ENCODE data around the gene NDUFC1.
"Not testable (repeated sequence)": the region's sequence is repeated elsewhere in the genome, so short reads cannot be mapped to it uniquely, and the experiment has no call there.

The NDUFC1 gene

DNA sequence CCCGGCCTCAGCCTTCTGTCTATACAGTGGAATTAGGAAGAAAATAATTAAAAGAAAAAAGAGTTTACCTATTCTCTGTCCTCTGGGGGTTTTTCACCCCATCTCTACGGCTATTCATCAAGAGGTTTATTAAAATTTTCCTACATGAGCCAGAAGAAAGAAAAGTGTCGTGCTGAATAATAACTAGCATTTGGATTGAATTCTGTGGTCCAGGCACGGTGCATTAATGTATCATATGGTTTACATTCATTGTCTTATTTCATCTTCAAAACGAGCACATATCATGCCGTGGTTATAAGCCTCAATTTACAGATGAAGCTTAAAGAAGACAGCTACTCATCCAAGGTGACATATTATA is 6.4 kb downstream of the NDUFC1 start:
- DNase-seq = no peak

DNA sequence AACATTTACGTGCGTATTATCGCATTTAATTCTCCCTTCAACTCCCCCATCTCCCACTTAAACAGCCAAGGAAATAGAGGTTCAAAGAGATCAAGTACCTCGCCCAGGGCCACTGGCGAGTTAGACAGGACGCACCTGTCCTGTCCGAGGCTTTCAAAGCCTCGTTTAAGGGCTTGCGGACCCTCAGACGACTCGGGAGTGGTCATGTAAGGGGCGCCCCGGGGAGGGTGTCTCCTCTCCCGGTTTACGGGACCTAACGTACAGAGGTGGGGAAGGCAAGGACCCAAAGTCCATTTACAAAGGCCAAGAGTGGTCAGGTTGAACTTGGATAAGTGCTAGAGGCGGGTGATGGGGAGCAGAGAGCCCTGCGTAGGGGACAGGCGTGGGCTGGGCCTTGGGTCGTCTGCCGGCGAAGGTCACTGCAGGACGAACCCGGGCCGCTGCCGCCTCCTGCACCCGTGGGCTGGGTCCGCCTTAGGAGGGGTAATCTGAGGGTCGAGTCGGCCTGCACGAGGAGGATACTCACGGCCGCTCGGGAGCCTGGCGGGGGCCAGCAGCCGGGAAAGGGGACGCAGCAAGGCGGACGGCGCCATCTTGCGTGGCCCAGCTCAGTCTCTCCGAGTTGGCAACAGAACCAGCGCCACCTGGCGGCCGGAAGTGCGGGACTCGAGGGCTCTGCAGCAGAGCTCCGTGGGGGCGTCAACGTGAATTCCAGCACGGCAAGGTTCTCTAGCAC is 6.9 kb downstream of the NDUFC1 start:
- peak; percentile 99 for DNase-seq

DNA sequence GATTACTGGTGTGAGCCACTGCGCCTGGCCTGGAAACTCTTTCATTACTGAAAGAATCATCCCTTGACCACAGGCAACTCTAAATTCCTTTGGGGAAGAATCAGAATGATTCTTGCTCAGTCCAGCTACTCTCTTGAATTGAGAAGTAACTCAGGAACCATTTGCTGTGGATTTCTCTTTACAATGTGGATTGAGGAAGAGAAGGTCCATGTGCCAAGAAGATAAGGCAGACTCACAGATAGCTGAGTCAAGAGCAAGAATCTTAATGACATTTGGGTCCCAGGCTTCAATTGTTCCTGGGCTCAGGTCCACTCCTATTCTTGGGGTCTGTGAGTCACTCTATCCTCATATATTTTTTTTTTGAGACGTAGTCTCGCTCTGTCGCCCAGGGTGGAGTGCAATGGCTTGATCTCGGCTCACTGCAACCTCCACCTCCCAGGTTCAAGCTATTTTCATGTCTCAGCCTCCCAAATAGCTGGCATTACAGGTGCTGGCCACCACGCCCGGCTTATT is 16.0 kb downstream of the NDUFC1 start:
- DNase-seq = no peak

DNA sequence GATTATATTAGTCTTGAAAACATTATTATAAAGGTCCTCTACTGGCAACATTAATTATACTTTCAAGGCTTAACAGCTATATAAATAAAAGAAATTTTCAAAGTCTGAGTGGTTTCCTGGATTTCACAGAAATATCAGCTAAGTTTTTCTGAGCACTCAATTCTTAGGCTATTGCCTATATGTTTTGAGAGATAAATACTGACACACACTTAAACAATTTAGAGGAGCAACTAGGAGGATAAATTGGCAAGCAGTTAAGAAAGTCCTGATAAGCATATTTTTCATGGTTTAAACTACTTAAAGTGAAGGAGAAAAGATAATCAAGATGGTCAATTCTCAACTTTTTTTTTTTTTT is 19.6 kb downstream of the NDUFC1 start:
- no peak for DNase-seq

DNA sequence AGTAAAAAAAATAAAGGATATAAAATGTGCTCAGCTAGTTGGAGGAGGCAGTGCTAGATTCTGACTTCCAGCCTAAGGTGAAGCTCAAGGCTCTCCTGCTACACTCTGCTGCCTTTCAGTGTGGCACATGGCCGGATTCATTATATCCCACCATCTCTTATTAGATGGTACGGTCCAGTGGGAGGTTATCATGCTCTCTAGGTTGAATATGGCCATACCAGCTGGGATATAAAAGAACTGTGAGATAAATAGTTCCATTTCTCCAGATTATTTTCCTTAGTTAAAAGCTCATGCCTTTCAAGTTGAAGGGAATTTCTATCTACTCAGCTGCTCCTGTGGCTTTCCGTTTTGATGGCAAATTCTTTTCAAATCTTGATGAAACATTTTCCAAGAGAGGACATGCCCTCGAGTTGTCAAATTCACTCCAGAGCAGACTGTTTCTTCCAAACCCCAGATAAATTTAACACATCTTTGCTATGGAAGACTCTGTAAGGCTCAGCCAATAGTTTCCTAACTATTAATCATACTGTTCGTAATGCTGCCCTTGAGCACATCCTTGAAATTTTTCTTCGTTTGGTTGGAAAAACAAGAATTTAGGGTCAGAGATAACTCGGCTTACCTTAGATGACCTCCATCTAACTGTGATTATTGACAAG is 20.1 kb downstream of the NDUFC1 start:
- no peak for DNase-seq

DNA sequence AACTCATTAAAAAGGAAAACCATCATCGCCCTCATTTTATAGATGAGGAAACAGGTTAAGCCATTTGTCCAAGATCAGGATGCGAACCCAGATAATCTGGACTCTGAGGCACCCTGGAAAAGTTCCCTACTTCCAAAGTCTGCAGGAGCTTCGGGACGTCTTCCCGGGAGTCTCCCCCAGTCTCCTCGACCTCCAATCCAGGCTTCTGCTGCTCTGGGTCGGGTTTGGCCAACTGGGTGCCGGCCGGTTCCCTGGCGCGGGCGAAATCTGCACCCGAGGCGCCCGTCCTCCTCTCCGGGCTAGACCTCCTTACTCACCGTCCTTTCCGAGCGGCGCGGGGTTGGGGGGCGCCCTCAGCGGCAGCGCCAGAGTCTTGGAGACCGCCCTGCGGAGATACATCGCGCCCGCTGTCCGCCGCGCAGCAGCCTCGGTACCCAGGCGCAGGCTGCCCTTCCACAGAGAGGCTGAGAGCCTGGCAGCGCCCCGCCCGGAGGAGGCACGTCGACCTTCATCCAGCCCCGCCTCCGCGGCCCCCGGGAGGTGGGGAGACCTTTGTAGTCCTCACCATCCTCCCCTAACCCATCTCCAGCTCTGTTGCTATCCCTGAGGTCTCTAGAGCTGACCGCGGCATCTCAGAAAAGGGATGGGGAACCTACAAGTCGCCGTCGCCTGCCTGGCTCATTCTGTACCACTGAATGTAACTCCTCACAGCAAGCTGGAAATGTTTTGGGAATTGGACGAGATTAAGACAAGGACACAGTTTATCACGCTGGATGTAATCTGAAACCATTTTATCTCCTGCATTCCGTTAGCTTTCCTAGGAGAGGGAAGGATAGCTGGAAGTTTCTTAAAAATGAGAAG is 22.3 kb downstream of the NDUFC1 start, which contains the start of gene MGARP:
TSS of gene MGARP (minus strand) at position 466 of the 861 bp plus-strand sequence. CDS start at position 399, 67 bp downstream.
- no peak for DNase-seq

DNA sequence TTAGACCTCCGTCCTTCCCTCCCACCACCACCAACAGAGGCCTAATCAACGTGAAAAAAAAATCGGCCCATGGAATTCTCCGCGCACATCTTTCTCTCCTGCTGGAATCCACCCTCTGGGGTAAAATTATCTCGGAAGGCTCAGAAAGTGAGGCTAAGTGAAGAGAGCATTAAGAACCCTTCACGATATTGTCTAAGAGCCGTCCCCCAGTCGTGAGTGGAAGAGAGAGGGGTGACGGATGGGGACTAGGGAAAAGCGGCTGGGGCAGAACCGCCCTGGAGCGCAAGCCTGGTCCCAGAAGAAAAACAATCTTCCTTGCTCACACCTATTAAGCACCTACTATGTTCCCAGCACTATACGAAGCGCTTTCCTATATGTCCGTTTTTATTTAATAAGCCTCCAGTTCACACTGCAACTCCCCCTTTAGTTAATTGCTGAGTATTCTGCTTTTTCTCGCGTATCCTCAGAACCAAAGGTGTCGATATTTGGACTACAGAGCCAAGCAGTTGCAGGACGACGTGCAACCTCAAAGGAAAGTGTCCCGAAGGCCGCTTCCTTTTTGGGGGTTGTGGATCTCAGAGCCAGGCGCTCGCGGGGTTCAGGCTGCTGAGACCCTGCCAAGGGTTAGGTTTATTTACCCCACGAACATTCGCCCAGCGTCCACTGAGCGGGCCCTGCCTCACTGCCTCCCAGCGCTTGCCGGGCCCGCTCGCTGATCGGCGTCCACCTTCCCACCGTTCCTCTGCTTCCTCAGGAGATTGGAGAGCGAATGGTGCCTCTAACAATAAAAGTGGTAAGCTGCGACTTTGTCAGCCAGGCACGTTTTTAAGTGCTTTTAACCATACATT is 23.1 kb downstream of the NDUFC1 start:
- no peak for DNase-seq

DNA sequence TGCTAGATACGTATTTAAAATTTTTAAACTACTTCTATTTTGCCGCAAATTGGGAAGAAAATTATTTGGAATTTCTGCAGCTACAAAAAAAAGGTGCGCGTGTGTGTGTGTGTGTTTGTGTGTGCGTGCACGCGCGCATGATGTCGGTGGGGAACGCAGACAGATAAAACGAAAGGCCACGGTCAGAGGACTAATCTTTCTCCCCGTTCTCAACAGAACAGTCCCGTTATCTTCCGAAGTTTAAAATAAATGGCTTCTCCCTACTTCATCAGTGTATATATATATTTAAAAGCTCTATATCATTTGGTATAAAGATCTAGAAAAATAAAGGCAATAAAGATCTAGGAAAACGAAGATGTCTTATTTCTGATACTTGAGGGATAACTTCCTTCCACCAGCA is 23.8 kb downstream of the NDUFC1 start:
- no peak for DNase-seq

DNA sequence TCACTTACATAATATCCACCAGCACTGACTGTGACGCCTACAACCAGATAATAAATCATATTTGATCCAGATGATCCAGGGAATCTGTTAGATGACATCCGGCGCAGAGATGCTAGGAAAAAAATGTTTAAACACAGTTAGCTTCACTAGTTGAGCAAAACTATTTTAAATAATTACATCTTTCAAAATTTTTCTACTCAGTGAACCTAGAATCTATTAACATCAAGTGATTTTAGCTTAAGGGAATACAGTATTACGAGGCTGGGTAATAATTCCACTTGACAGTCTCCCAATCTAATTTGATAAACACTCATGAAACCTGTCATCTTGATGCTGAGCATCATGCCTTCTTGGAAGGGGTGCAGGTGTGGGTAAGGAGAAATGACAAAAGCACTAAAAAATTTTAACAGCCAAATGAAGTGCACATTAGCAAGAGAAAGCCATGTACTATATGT is 27.0 kb downstream of the NDUFC1 start:
- no peak for DNase-seq

DNA sequence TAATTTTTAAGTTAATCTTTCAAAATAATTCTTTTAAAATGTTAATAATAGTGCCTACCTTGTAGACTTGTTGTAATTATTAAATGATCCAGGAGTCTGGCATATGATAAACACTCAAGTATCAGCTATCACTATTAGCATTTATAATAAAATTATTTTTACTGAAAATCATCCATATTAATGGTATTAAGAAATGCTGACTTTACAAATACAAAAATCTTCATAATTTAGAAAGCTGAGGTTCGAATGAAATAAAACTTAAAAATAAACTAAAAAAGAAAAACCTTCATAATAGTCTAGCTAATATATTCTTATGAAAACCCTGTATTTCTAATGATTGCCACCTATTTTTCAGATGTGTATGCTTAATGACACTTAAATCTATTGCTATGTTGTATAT is 27.5 kb downstream of the NDUFC1 start:
- no peak for DNase-seq

DNA sequence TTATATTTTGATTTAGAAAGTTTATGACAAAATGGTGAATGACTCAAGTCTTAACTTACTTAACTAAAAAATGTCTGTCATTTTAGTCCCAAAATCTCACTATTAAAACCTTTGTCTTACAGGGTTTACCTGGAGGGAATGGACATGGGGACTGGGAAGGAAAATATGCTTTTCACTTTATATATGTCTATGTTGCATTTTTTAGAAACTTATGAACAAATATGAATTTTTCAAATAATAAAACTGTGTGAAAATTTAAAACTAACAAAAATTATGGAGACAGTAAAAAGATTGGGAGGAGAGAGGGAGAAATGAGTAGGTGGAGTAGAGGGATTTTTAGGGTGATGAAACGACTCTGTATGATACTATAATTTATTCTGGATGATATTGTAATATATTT is 28.4 kb downstream of the NDUFC1 start:
- no peak for DNase-seq

DNA sequence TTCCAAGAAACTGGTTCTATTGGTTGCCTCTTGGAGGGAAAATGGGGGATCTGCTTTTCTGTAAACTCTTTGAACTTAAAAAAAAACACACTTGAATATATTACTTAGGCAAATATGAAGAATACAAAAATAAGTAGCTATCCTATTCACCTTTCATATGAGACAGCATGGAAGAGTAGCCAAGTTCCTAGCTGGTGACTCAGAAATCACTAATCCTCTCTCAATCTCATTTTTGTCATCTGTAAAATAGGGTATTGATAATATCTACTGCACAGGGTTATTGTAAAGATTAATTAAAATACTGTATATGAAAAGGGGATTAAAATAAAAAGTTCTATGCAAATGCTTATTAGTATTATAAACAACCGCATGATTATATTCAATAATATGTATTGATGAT is 35.0 kb downstream of the NDUFC1 start:
- no peak for DNase-seq

DNA sequence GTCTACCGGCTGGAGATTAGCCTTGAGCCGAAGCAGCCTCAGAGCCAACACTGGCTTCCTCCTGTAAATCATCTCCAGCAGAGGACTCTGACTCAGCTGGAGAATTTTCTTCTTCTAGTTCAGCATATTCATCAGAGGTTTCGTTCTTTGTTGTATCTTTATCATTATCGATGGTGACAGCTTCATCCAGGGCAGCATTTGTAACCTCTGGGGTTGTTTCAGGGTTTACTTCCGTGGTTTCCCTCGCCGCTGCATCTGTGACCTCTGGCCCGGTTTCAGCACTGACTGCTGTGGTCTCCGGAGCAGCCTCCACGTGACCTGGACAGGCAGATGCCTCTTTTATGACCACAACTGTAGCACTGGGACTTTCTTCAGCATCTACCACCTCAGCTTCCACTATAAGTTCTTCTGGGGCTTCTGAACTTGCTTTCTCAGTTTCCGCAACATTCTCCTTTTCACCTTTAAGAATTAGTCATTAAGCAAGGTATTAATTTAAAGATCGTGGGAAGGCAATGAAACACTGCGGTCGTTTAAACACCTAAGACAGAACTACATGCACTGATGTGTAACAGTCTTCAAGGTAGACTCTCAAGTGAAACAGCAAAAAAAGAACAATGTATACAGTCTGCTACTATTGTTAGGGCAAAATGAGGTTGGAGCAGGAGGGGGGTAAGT is 35.6 kb downstream of the NDUFC1 start:
- DNase-seq = peak; percentile 52

DNA sequence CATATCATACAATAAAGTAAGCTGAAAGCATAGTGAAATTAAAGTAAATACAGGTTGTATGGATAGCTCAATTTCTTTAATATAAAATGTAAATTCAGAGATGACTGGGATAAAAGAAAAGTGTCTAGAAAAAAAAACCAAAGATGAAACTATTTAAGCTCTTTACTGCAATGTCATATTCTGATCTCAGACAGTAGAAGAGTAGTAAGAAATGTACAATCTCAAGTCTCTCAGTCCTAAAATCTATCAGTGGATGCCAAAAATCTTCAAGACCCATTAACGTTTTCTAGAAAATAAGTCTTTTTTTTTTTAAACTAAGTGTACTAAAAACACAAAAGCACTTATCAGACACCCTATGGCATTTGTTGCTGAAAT is 36.1 kb downstream of the NDUFC1 start:
- no peak for DNase-seq

DNA sequence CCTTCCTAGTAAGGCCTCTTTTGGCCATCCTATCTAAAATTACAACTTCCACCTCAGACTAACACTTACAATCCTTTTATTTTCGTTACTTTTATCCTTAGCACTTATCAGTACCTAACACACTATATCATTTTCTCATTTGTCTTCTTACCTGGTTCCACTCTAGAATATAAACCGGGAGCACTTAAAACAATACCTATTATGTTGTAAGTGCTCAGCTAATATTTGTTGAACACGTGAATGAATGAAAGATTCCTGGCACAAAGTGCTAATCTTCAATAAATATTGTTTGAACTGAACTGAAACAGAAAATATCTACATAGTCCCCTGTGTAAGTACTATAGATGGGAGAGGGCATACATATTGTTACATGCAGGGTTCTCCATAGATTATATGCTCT is 36.6 kb downstream of the NDUFC1 start:
- DNase-seq = no peak

DNA sequence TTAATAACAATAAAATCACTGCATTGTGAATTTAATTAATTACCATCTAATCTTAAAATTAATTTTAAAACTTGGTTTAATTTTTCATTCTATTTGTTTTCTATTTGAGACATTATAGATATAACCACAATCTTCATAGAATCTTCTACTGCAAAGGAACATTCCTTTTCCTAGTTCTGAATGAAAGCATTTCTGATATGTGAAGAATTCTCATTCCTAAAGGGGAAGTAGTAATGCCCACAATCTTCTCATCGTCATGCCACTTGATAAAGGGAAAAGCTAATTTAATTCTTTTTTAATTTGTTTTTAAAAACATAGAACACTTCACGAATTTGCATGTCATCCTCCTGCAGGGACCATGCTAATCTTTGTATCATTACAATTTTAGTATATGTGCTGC is 45.9 kb downstream of the NDUFC1 start:
- no peak for DNase-seq

DNA sequence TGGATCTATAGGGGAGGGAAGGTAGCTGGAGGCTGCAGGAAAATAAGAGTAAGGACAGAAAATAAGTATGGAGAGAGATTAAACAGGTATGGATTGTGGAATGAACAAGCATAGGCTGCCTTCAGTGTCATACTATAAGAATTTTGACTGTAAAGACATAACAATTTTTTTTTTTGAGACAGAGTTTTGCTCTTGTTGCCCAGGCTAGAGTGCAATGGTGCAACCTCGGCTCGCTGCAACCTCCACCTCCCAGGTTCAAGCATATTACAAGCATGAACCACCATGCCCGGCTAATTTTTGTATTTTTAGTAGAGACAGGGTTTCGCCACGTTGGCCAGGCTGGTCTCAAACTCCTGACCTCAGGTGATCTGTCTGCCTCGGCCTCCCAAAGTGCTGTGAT is 46.7 kb downstream of the NDUFC1 start:
- not testable (repeated sequence) for DNase-seq

DNA sequence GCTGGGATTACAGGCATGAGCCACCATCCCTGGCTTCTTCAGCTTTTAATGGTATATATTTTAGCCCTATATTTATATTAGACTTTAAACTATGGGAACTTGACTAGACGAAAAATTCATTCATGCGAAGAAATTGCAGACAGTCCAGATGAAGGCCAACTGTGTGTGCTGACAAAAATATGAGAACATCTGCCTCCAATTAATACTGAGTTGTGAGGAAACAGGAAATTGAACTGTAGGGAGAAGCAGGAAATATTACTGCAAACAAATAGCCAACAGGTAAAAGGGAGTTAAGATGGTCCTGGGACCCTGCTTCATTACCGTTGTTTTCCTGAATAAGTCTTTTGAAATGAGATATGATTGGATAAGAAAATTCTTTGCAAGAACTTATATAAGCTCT is 48.6 kb downstream of the NDUFC1 start:
- no peak for DNase-seq

DNA sequence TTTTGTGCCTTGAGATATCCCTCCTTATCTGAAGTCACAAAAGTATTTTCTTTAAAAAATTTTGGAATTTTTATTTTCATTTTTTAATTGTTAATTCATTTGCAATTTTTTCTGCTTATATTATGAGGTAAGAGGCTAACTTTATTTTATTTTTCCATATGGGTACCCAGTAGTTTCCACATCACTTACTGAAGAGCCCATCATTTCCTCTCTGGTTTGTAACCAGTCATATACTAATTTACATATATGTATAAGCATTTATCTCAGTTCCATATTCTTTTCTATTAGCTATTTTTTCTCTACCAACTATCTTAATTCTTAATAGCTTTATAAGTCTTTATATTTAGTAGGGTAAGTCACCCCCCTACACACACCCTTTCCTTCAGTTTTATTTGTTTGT is 49.2 kb downstream of the NDUFC1 start:
- no peak for DNase-seq

DNA sequence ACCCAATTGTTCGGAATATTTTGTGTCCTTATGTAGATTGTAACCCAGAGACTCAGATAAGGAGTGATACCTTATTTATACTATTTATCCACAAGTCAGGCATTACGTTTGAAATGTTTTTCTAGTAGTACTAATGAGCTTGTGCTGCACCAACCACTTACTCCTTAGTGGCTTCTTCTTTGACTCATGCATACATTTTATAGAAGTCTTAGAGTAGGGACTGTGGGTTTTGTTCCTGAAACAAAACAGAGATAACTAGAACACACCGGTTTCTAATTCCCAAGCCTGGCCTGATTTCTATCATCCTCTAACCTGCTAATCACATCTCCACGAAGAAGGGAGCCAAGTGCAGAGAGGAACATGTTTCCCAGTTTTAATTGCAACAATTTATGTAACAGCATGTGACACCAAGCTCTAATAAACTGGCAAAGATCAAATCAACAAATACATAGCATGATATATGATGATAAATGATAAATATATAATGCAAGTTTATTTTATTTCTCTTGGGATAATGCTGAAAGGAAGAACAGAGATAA is 54.5 kb downstream of the NDUFC1 start:
- DNase-seq = no peak

DNA sequence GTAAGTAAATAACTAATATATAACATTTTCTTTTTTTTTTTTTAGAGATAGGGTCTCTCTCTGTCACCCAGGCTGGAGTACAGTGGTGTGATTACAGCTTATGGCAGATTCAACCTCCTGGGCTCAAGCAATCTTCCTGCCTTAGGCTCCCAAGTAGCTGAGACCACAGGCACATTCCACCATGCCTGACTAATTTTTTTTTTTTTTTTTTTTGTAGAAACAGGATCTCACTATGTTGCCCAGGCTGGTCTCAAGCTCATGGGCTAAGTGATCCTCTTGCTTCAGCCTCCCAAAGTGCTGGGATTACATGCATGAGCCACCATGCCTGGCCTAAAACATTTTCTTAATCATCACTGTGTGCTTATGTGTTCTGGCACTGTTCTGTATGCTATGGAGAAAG is 55.0 kb downstream of the NDUFC1 start:
- DNase-seq = no peak

DNA sequence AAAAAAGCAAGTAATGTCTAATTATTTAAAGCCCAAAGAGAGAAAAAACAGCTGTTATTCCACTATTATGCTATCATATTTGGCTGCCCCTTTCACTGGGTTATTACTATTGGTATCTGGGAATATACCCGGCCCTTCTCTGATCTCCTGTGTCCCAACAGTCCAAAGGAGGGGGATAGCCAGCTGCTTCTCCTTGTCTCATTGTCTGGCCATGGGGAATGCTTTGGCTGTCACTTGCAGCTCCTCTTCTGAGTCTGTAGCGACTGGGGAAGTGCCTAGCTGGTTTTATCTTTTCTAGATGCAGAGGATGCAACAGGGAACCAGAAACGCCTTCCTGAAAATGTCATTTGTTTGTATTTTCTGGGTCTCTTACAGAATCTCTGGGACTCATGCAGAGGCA is 56.1 kb downstream of the NDUFC1 start:
- no peak for DNase-seq
